Measurements from ENCODE around the gene PGAM2. TPM values are rescaled to one million over a fixed set of nuclear protein-coding genes. Genes with fewer than 3 reads are reported as not detected.

PGAM2 gene
- total RNA-seq, 1 experiment from 2014 or later = 0.27 TPM

GRCh38 chr7:44074349-44074695 lies 9.0 kb upstream of the PGAM2 start:
- Histone ChIP-seq H3K27ac (ENCODE audit: low read depth, low read length) (no peak overlapping the region), H3K4me1 (ENCODE audit: control insufficient read depth in 1 of 2, insufficient read depth in 2 of 2, low read length in 2 of 2) (peaks cover 11 to 33% of the 10 kb centered on the region in 2 experiments), H3K36me3 (ENCODE audit: control insufficient read depth in 1 of 2, insufficient read depth in 2 of 2, low read length in 2 of 2) (peaks cover 14 to 30% of the 10 kb centered on the region in 2 experiments; a peak in 3 of 4 replicates), H2AFZ (ENCODE audit: low read depth, low read length, poor library complexity, severe bottlenecking) (no peak overlapping the region), H3K9me2 (ENCODE audit: insufficient read depth) (no peaks in the 10 kb centered on the region), H3K79me2 (ENCODE audit: insufficient read depth, low read length) (no peaks in the 10 kb centered on the region), H3K4me3 (replicated peaks in 1 of 2; ENCODE audit: low read depth in 1 of 2, low read length in 2 of 2) (no peak overlapping the region), H3K9ac (ENCODE audit: low read length) (no peak overlapping the region), H4K20me1 (ENCODE audit: insufficient read depth) (no peaks in the 10 kb centered on the region), H3K4me2 (ENCODE audit: low read length) (no peak overlapping the region), H3K27me3 (ENCODE audit: insufficient read depth, low read length) (no peaks in the 10 kb centered on the region), H3K9me3 (ENCODE audit: control insufficient read depth in 1 of 2, insufficient read depth in 1 of 2, low read depth in 1 of 2, low read length in 2 of 2) (no peaks in the 10 kb centered on the region)
- ATAC-seq (no peak), DNase-seq (ENCODE audit: low read depth, low spot score) (no peak)
- BruUV-seq (replicated peaks) = no TSS peak
- TF ChIP-seq SIN3A (IDR thresholded peaks at IDR 0.05; ENCODE audit: low read depth) (no peak), YY1 (IDR thresholded peaks at IDR 0.05; ENCODE audit: extremely low read depth, insufficient replicate concordance, low read depth, low read length) (no peak), EGR1 (IDR thresholded peaks at IDR 0.05; ENCODE audit: low read depth) (no peak)
- ChIA-PET POLR2A (no interaction called here), RAD21 (ENCODE audit: low non-redundant PET in 1 of 2, low total read pairs in 2 of 2, uncharacterized antibody in 2 of 2, unreplicated experiment in 2 of 2) (no interaction called here), CTCF (no interaction called here)
- intact Hi-C loops (cut with micrococcal nuclease) = no loop called here

GRCh38 chr7:44073664-44074348 lies 8.4 kb upstream of the PGAM2 start:
- H3K4me2 ChIP-seq (ENCODE audit: low read length) = no peak overlapping the region
- no peaks in the 10 kb centered on the region for H3K27me3 ChIP-seq (ENCODE audit: insufficient read depth, low read length)
- intact Hi-C loops (cut with micrococcal nuclease) = no loop called here
- ChIA-PET POLR2A (no interaction called here), CTCF (no interaction called here), RAD21 (ENCODE audit: low non-redundant PET in 1 of 2, low total read pairs in 2 of 2, uncharacterized antibody in 2 of 2, unreplicated experiment in 2 of 2) (no interaction called here)
- TF ChIP-seq SIN3A (IDR thresholded peaks at IDR 0.05; ENCODE audit: low read depth) (no peak), FOSL1 (IDR thresholded peaks at IDR 0.05; ENCODE audit: low read depth) (no peak)
- no peaks in the 10 kb centered on the region for H3K9me3 ChIP-seq (ENCODE audit: control insufficient read depth in 1 of 2, insufficient read depth in 1 of 2, low read depth in 1 of 2, low read length in 2 of 2)
- H3K79me2 ChIP-seq (ENCODE audit: insufficient read depth, low read length) = no peaks in the 10 kb centered on the region
- H4K20me1 ChIP-seq (ENCODE audit: insufficient read depth) = no peaks in the 10 kb centered on the region
- no peak for ATAC-seq
- no peaks in the 10 kb centered on the region for H3K9me2 ChIP-seq (ENCODE audit: insufficient read depth)
- peaks cover 9 to 28% of the 10 kb centered on the region in 2 experiments; a peak in 3 of 4 replicates for H3K36me3 ChIP-seq (ENCODE audit: control insufficient read depth in 1 of 2, insufficient read depth in 2 of 2, low read length in 2 of 2)
- no TSS peak for BruUV-seq (replicated peaks)
- H3K27ac ChIP-seq (ENCODE audit: low read depth, low read length) = peak overlapping the region; percentile 22; the same call in 1 of the 2 replicates
- no peak overlapping the region for H2AFZ ChIP-seq (ENCODE audit: low read depth, low read length, poor library complexity, severe bottlenecking)
- H3K9ac ChIP-seq (ENCODE audit: low read length) = no peak overlapping the region
- peaks cover 11 to 33% of the 10 kb centered on the region in 2 experiments for H3K4me1 ChIP-seq (ENCODE audit: control insufficient read depth in 1 of 2, insufficient read depth in 2 of 2, low read length in 2 of 2)
- H3K4me3 ChIP-seq (replicated peaks in 1 of 2; ENCODE audit: low read depth in 1 of 2, low read length in 2 of 2) = no peak overlapping the region
- no peak for DNase-seq (ENCODE audit: low read depth, low spot score)

Measured in HCT116 (cell line).